ENCODE results near the gene LHFPL3. TPM values are rescaled to one million over a fixed set of nuclear protein-coding genes. Genes with fewer than 3 reads are reported as not detected.

LHFPL3 gene
- total and polyA plus RNA-seq, 2 donors (not counting 1 experiment from before 2014, with no cell fraction given) = not detected

GRCh38 chr7:104836976-104837375, 508.6 kb downstream of the LHFPL3 start:
- no peak for TF ChIP-seq EZH2 (IDR thresholded peaks at IDR 0.05; ENCODE audit: low read length, missing control alignments)
- TF ChIP-seq CTCF (conservative IDR thresholded peaks at IDR 0.05 in 1 of 2, IDR thresholded peaks at IDR 0.05 in 1 of 2; ENCODE audit: low read depth in 1 of 2, low read length in 2 of 2) = no peak
- Histone ChIP-seq H3K79me2 (ENCODE audit: control insufficient read depth, insufficient read depth, low read length) (no peaks in the 10 kb centered on the region), H3K27me3 (ENCODE audit: control insufficient read depth, insufficient read depth, low read length) (peaks cover 3% of the 10 kb centered on the region), H3K4me1 (ENCODE audit: control insufficient read depth, extremely low read depth, insufficient read depth, low read length) (no peaks in the 10 kb centered on the region), H3K9ac (ENCODE audit: insufficient read depth, low read length) (no peak overlapping the region), H3K27ac (ENCODE audit: insufficient read depth, low read length) (no peak overlapping the region), H2AFZ (ENCODE audit: low read length) (no peak overlapping the region), H3K4me3 (replicated peaks in 1 of 4; ENCODE audit: control extremely low read depth in 1 of 4, insufficient read depth in 1 of 4, low read depth in 3 of 4, low read length in 4 of 4) (no peak overlapping the region), H4K20me1 (ENCODE audit: control insufficient read depth, extremely low read depth, insufficient read depth, low read length) (no peaks in the 10 kb centered on the region), H3K4me2 (ENCODE audit: extremely low read depth, insufficient read depth, low read length) (no peak overlapping the region), H3K9me3 (ENCODE audit: control insufficient read depth, insufficient read depth, low read depth, low read length) (no peaks in the 10 kb centered on the region), H3K36me3 (ENCODE audit: control insufficient read depth, insufficient read depth, low read length) (no peaks in the 10 kb centered on the region)
- DNase-seq (ENCODE audit: low read depth in 2 of 2) = no peak

- no peaks in the 10 kb centered on the region for H4K20me1 ChIP-seq (ENCODE audit: control insufficient read depth, extremely low read depth, insufficient read depth, low read length)
- DNase-seq (ENCODE audit: low read depth in 2 of 2) = no peak
- H3K27ac ChIP-seq (ENCODE audit: insufficient read depth, low read length) = no peak overlapping the region
- no peaks in the 10 kb centered on the region for H3K4me1 ChIP-seq (ENCODE audit: control insufficient read depth, extremely low read depth, insufficient read depth, low read length)
- H3K9me3 ChIP-seq (ENCODE audit: control insufficient read depth, insufficient read depth, low read depth, low read length) = no peaks in the 10 kb centered on the region
- TF ChIP-seq EZH2 (IDR thresholded peaks at IDR 0.05; ENCODE audit: low read length, missing control alignments) (no peak), CTCF (conservative IDR thresholded peaks at IDR 0.05 in 1 of 2, IDR thresholded peaks at IDR 0.05 in 1 of 2; ENCODE audit: low read depth in 1 of 2, low read length in 2 of 2) (no peak)
- no peak overlapping the region for H3K4me3 ChIP-seq (replicated peaks in 1 of 4; ENCODE audit: control extremely low read depth in 1 of 4, insufficient read depth in 1 of 4, low read depth in 3 of 4, low read length in 4 of 4)
- H2AFZ ChIP-seq (ENCODE audit: low read length) = no peak overlapping the region
- no peak overlapping the region for H3K4me2 ChIP-seq (ENCODE audit: extremely low read depth, insufficient read depth, low read length)
- no peaks in the 10 kb centered on the region for H3K36me3 ChIP-seq (ENCODE audit: control insufficient read depth, insufficient read depth, low read length)
- peaks cover 3% of the 10 kb centered on the region for H3K27me3 ChIP-seq (ENCODE audit: control insufficient read depth, insufficient read depth, low read length)
- no peak overlapping the region for H3K9ac ChIP-seq (ENCODE audit: insufficient read depth, low read length)
- no peaks in the 10 kb centered on the region for H3K79me2 ChIP-seq (ENCODE audit: control insufficient read depth, insufficient read depth, low read length)
These were observed 510.3 kb downstream of the LHFPL3 start for GRCh38 chr7:104838537-104839299.

GRCh38 chr7:104839842-104840241, 511.4 kb downstream of the LHFPL3 start:
- no peaks in the 10 kb centered on the region for H4K20me1 ChIP-seq (ENCODE audit: control insufficient read depth, extremely low read depth, insufficient read depth, low read length)
- H3K27ac ChIP-seq (ENCODE audit: insufficient read depth, low read length) = no peak overlapping the region
- TF ChIP-seq EZH2 (IDR thresholded peaks at IDR 0.05; ENCODE audit: low read length, missing control alignments) (no peak), CTCF (conservative IDR thresholded peaks at IDR 0.05 in 1 of 2, IDR thresholded peaks at IDR 0.05 in 1 of 2; ENCODE audit: low read depth in 1 of 2, low read length in 2 of 2) (no peak)
- H3K79me2 ChIP-seq (ENCODE audit: control insufficient read depth, insufficient read depth, low read length) = no peaks in the 10 kb centered on the region
- no peaks in the 10 kb centered on the region for H3K36me3 ChIP-seq (ENCODE audit: control insufficient read depth, insufficient read depth, low read length)
- no peak overlapping the region for H3K4me3 ChIP-seq (replicated peaks in 1 of 4; ENCODE audit: control extremely low read depth in 1 of 4, insufficient read depth in 1 of 4, low read depth in 3 of 4, low read length in 4 of 4)
- no peak overlapping the region for H2AFZ ChIP-seq (ENCODE audit: low read length)
- H3K9ac ChIP-seq (ENCODE audit: insufficient read depth, low read length) = no peak overlapping the region
- no peaks in the 10 kb centered on the region for H3K4me1 ChIP-seq (ENCODE audit: control insufficient read depth, extremely low read depth, insufficient read depth, low read length)
- H3K9me3 ChIP-seq (ENCODE audit: control insufficient read depth, insufficient read depth, low read depth, low read length) = no peaks in the 10 kb centered on the region
- H3K4me2 ChIP-seq (ENCODE audit: extremely low read depth, insufficient read depth, low read length) = no peak overlapping the region
- no peak for DNase-seq (ENCODE audit: low read depth in 2 of 2)
- peaks cover 6% of the 10 kb centered on the region for H3K27me3 ChIP-seq (ENCODE audit: control insufficient read depth, insufficient read depth, low read length)

All from fibroblast of lung (primary cell).